Measurements from ENCODE around the gene JAKMIP3.

The JAKMIP3 gene

DNA sequence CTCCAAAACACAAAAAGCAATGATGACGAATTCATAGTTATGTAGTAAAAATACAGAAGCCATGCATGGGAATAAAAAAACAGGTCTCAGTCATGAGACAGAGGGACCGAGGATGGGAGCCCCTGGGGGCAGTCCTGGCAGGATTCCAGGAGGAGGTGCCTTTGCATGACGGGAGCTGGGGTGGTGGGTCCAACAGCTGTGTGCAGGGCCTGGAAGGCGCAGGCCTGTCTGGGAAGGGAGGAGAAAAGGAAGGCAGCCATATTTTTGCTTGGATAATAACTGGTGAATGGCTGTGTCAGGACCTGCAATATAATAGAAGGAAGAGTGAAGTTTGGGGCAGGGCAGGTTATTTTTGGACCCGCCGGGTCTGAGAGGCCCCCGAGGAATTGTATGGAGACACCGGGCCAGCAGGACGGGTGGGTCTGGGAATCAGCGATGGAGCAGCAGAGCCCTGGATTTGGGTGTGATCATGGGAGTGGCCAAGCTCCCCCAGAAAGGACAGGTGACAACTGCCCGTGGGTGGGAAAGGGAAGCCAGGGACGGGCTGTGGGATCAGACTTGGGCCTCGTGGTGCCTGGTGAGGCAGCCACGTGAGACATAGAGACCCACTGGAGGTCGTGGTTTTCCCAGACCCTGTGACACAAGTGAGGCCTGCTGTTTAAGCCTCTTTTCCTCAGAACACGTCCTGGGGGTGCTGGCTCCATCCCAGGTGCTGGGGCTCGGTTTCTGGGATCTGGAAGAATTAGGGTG, 2.9 kb upstream of the JAKMIP3 start:
- no peak overlapping the region for H3K27ac ChIP-seq
- no peak for TF ChIP-seq Cebpa-rat (IDR thresholded peaks at IDR 0.05)
- no peaks in the 10 kb centered on the region for H3K9me3 ChIP-seq
- no peak overlapping the region for H3K9ac ChIP-seq
- H3K4me3 ChIP-seq: no peak overlapping the region
- H3K36me3 ChIP-seq: no peaks in the 10 kb centered on the region
- H3K4me1 ChIP-seq: peaks cover 62% of the 10 kb centered on the region
- peaks cover 6% of the 10 kb centered on the region for H4K20me1 ChIP-seq
- H3K27me3 ChIP-seq: peaks cover 24% of the 10 kb centered on the region
- H3K4me2 ChIP-seq: peak overlapping the region; percentile 69

DNA sequence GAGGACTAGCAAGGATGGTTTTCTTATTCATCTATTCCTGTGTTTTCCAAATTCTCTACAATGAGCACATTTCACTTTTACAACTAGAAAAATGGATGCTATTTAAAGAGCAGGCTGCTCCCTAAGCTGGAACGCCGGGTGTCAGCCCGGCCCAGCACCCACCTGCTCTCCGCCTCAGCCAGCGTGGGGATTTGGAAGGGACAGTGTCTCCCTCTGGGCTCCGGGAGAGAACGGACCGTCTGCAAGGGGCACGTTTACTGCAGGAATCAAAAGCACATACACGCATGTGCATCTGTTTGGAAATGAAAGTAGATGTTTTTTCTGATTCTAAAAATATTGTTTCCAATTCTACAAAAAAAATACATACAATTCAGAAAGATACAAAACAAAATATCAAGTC, 2.3 kb upstream of the JAKMIP3 start:
- H4K20me1 ChIP-seq: no peaks in the 10 kb centered on the region; the same call in 1 of the 2 replicates
- H3K4me1 ChIP-seq: peaks cover 56% of the 10 kb centered on the region
- no peak overlapping the region for H3K27ac ChIP-seq
- H3K4me3 ChIP-seq: no peak overlapping the region
- no peaks in the 10 kb centered on the region for H3K36me3 ChIP-seq
- H3K9me3 ChIP-seq: no peaks in the 10 kb centered on the region
- H3K4me2 ChIP-seq: peak overlapping the region; percentile 69; the same call in 1 of the 2 replicates
- no peak for TF ChIP-seq Cebpa-rat (IDR thresholded peaks at IDR 0.05)
- peaks cover 24% of the 10 kb centered on the region for H3K27me3 ChIP-seq
- H3K9ac ChIP-seq: no peak overlapping the region

DNA sequence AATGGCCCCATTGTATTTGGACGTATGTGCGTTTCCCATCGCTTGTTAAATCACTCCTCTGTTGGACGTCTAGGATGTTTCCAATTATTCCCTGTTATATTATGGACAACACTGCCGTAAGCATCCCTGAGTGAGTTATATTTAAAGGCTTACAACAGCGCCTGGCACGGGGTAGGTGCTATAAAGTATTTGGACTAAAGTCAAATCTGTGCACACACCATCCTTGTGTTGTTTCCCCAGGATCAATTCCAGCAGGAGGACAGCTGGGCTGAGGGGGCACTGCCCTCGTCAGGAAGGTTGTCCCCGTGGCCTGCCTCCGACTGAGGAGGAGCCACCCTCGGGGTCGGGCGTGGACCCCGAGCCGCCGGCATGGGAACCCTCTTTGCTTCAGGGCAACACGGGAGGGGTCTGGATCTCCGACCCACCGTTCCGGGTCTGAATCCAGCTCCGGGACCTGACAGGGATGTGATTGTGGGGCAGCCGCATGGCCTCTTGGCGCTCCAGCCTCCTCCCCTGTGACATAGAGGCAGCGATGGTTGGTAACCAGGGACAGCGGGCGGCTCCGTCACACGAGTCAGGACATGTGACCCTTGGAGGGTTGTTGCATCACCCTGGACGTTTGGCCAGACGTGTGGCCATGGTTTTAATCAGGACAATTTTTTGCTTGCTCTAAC, 1.5 kb upstream of the JAKMIP3 start:
- peaks cover 24% of the 10 kb centered on the region for H3K27me3 ChIP-seq
- peaks cover 48% of the 10 kb centered on the region for H3K4me1 ChIP-seq
- no peak for TF ChIP-seq Cebpa-rat (IDR thresholded peaks at IDR 0.05)
- no peak overlapping the region for H3K4me2 ChIP-seq
- H3K4me3 ChIP-seq: no peak overlapping the region
- no peaks in the 10 kb centered on the region for H3K36me3 ChIP-seq
- H3K9me3 ChIP-seq: no peaks in the 10 kb centered on the region
- no peaks in the 10 kb centered on the region for H4K20me1 ChIP-seq
- H3K9ac ChIP-seq: no peak overlapping the region
- no peak overlapping the region for H3K27ac ChIP-seq

DNA sequence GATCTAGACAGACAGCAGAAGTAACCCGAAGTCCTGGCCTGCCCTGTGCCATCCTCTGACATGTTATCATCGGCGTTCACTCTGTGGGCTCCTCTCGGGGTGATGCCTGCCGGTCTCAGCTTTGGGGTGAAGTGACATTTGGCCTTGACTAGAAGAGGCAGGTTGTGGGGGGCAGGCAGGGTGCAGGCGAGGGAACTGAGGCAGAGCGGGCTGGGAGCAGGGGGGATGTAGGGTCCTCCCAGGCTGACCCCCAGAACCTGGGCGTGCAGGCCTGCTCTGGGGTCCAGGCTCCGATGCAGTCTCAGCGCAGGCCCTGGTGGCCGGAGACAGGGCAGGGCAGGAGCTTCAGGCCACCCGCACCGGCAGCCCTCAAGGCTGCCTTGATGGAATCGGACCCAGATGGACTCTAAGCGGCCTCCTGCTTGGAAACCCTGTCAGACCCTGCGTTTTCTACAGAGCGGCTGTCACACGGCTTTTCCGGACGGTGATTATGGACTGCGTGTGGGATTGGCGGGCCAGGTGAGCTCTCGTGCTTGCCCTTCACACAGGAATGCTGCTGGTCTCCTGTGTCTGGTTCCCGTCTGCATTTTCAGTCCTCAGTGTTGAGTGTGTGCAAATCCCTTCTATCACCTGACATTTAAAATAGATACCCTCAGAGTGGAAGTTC, 842 bp upstream of the JAKMIP3 start:
- no peak for TF ChIP-seq Cebpa-rat (IDR thresholded peaks at IDR 0.05)
- no peaks in the 10 kb centered on the region for H4K20me1 ChIP-seq
- H3K4me3 ChIP-seq: no peak overlapping the region
- peaks cover 41% of the 10 kb centered on the region for H3K4me1 ChIP-seq
- no peaks in the 10 kb centered on the region for H3K9me3 ChIP-seq
- H3K27ac ChIP-seq: no peak overlapping the region
- H3K4me2 ChIP-seq: no peak overlapping the region
- H3K36me3 ChIP-seq: no peaks in the 10 kb centered on the region
- no peak overlapping the region for H3K9ac ChIP-seq
- H3K27me3 ChIP-seq: peaks cover 24% of the 10 kb centered on the region

GRCh38 chr10:132066186-132066585, 440 bp downstream of the JAKMIP3 start:
- Histone ChIP-seq H3K4me2 (peak overlapping the region; percentile 69), H3K9me3 (no peaks in the 10 kb centered on the region), H3K4me3 (no peak overlapping the region), H3K9ac (0 out of 2 replicates have a peak overlapping the region, but pooled peaks have one; percentile 4), H4K20me1 (no peaks in the 10 kb centered on the region), H3K27ac (no peak overlapping the region), H3K4me1 (peaks cover 36% of the 10 kb centered on the region), H3K36me3 (no peaks in the 10 kb centered on the region), H3K27me3 (peaks cover 24% of the 10 kb centered on the region)
- TF ChIP-seq Cebpa-rat (IDR thresholded peaks at IDR 0.05): no peak

- no peaks in the 10 kb centered on the region for H3K9me3 ChIP-seq
- no peak overlapping the region for H3K9ac ChIP-seq
- no peak overlapping the region for H3K27ac ChIP-seq
- peaks cover 24% of the 10 kb centered on the region for H3K27me3 ChIP-seq
- no peak for TF ChIP-seq Cebpa-rat (IDR thresholded peaks at IDR 0.05)
- no peaks in the 10 kb centered on the region for H4K20me1 ChIP-seq
- H3K4me2 ChIP-seq: no peak overlapping the region
- no peak overlapping the region for H3K4me3 ChIP-seq
- peaks cover 33% of the 10 kb centered on the region for H3K4me1 ChIP-seq
- H3K36me3 ChIP-seq: no peaks in the 10 kb centered on the region
Measured at GRCh38 chr10:132066812-132067211, 1.1 kb downstream of the JAKMIP3 start.

DNA sequence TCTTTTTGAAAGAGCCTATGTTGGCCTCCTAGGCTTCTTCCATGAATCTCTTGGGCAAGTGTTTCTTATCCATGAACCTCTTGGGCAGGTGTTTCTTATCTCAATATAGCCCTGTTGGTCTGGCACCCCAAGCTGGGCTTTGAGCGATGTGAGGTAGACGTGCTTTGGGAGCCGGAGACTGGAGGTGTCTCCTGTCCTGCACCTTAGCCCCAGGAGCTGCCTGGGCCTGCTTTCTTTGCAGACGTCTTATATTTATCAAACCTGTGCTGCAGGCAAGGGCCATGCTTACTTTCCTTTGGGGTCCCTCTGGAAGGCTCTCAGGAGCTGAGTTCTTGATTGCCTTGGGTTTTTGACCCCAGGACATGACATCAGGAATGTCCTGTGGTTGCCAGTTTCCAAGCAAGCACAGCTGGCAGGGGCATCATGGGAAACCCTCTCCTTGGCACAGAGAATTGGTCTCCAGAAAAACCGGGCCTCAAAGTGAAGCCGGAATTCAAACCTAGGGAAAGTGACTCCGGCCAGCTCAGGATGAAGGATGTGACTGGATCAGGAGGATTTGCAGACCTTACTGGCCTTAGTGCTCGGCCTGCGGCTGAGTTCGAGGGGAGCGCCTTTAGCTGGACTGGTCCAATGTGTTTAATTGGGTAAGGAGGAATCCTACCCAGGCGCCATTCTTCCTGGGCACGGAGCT, 2.8 kb downstream of the JAKMIP3 start:
- peaks cover 24% of the 10 kb centered on the region for H3K27me3 ChIP-seq
- no peaks in the 10 kb centered on the region for H3K36me3 ChIP-seq
- peaks cover 15% of the 10 kb centered on the region for H3K4me1 ChIP-seq
- H3K4me3 ChIP-seq: no peak overlapping the region
- H3K4me2 ChIP-seq: no peak overlapping the region
- no peaks in the 10 kb centered on the region for H4K20me1 ChIP-seq
- no peak overlapping the region for H3K27ac ChIP-seq
- TF ChIP-seq Cebpa-rat (IDR thresholded peaks at IDR 0.05): no peak
- peaks cover 10% of the 10 kb centered on the region for H3K9me3 ChIP-seq
- no peak overlapping the region for H3K9ac ChIP-seq

DNA sequence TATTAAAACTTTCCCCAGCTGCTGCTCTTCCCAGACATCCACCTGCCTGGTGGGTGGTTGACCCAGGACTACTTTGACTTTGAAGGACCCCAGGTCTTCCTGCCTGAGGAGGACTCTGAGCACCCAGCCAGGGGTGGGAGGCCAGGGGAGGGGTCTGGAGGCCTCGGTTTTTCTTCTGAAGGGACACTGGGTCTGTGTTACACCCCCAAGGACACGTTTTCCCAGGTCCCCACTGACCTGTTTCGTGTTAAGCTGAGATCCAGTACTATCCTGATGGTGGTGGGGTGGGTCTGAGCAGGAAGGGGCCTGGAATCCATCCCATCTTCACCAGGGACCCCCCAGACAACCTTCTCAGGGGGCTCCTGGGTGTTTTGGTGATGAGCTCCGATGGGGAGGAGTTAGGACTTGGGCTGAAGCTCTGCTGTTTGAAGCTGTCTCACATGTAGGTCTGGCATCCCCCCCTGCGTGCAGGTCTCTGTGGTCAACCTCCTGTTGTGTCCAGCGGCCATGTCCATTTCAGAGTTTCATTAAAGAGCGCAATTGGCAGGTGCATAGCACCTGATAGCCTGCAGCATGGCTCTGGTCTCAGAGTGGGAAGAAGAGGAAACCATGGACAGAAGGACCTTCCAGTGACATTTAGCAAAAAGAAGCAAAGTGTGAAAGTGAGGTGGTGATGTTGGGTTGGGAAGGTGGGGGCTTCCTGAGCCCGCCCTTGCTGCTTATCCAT, 3.5 kb downstream of the JAKMIP3 start:
- no peak overlapping the region for H3K9ac ChIP-seq
- H3K27me3 ChIP-seq: peaks cover 24% of the 10 kb centered on the region
- no peaks in the 10 kb centered on the region for H3K36me3 ChIP-seq
- peaks cover 14% of the 10 kb centered on the region for H3K4me1 ChIP-seq
- peaks cover 11% of the 10 kb centered on the region for H3K9me3 ChIP-seq
- no peak overlapping the region for H3K4me3 ChIP-seq
- H3K4me2 ChIP-seq: no peak overlapping the region
- no peaks in the 10 kb centered on the region for H4K20me1 ChIP-seq
- TF ChIP-seq Cebpa-rat (IDR thresholded peaks at IDR 0.05): no peak
- H3K27ac ChIP-seq: no peak overlapping the region

GRCh38 chr10:132069849-132070182, 4.1 kb downstream of the JAKMIP3 start:
- Histone ChIP-seq H3K27ac (no peak overlapping the region), H3K4me1 (peaks cover 14% of the 10 kb centered on the region), H4K20me1 (no peaks in the 10 kb centered on the region), H3K4me3 (no peak overlapping the region), H3K36me3 (no peaks in the 10 kb centered on the region), H3K4me2 (no peak overlapping the region), H3K9ac (no peak overlapping the region), H3K27me3 (peaks cover 24% of the 10 kb centered on the region), H3K9me3 (peaks cover 11% of the 10 kb centered on the region)
- TF ChIP-seq Cebpa-rat (IDR thresholded peaks at IDR 0.05): no peak
